GM18520 (cell line): ENCODE results near the gene PLEKHG3.

Source experiments
- ATAC-seq: cut with Tn5 transposase; IDR thresholded peaks from one replicate; pipeline ENCODE4 v1.9.1; 2021; ENCODE audit not compliant: unreplicated experiment

Gene PLEKHG3

DNA sequence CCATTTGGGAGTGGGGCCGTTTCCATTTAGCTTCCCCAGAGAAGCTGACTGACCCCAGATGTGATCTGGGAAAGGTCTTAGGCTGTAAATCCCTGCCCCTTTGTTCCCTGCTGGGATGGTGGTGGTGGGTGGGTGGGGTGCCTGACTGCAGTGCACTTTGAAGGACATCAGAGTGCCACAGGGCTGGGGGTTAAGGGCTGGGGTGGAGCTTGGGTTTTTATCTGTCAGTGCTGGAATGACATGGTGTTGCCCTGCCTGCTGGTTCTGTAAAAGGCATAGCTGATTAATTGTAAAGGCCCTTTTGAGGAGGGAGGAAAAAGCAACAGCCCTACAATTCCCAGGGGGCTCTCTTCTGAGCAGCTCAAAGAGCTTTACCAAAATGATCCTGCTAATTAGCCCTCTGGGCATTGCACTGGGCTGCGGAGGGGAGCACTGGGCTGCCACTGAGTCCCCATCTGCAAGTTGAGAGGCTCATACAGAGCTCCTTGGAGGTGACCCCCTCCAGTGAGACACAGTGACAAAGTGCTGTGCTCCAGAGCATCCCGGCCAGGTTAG, 21.1 kb downstream of the PLEKHG3 start:
- ATAC-seq, result no peak

DNA sequence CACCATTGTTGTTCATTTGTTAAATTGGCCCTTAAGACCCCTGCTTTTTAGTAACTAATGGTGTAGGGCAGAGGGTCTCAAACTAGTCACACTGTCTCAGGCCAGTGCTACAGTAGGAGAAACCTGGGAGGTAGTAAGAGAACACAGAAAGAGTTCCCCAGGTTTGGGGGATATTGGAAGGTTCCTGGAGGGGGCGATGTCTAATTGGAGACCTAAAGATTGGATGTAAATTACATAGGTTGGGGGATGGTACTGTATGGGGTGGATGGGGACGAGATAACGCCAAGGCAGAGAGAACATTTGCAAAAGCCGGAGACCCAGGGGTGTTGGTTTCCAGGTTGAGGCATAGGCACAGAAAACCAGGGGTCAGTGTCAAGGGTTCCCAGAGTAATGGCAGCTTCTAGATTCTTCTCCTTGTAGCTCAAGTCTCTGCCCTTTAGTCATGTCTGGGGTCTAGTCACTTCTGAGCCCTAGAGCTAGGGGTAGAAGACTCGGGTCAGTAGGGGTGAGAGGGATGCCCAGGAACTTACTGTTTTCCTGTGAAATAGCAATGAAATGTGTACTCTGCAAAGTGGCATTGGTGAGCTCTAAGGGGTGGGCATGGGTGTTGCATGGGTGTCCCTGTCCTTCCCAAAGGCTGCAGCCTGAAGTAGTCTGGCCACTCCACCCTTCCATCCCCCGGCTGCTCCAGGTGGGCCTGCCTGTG, 21.8 kb downstream of the PLEKHG3 start:
- no peak for ATAC-seq

GRCh38 chr14:64726585-64726890, 22.3 kb downstream of the PLEKHG3 start:
- no peak for ATAC-seq

DNA sequence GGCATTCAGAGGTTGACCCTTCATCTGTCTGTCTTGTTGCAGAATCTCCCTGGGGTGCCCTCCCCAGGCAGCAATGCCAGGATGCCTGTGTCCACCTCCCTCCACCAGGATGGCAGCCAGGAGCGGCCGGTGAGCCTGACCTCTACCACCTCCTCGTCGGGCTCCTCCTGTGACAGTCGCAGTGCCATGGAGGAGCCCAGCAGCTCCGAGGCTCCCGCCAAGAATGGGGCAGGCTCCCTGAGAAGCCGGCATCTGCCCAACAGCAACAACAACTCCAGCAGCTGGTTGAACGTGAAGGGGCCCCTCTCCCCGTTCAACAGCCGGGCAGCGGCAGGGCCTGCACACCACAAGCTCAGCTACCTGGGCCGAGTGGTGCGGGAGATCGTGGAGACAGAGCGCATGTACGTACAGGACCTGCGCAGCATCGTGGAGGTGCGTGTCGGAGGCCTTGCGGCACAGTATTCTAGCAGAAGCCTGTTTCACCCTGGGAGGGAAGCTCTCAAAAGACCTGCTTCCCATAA, 23.4 kb downstream of the PLEKHG3 start:
- no peak for ATAC-seq

GRCh38 chr14:64728106-64728505, 23.9 kb downstream of the PLEKHG3 start:
- ATAC-seq, result no peak

GRCh38 chr14:64728856-64729255, 24.6 kb downstream of the PLEKHG3 start:
- no peak for ATAC-seq

- no peak for ATAC-seq
Observed at GRCh38 chr14:64729386-64730060, 25.3 kb downstream of the PLEKHG3 start.

- ATAC-seq, result no peak
Observed at GRCh38 chr14:64730061-64730440, 25.8 kb downstream of the PLEKHG3 start.

DNA sequence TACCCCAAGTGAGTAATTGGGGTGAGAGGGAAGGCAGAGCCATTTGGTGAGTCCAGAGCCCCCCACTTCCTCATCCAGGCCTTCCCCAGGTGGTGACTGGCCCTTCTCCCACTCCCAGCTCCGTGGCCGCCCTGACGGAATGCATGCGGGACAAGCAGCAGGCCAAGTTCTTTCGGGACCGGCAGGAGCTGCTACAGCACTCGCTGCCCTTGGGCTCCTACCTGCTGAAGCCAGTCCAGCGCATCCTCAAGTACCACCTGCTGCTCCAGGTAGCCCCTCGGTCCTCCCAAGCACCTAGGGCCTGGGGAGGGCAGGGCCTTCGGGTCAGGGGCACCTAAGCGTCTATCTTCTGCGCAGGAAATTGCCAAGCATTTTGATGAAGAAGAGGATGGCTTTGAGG, 26.5 kb downstream of the PLEKHG3 start:
- ATAC-seq, result no peak

GRCh38 chr14:64731141-64731581, 26.9 kb downstream of the PLEKHG3 start:
- ATAC-seq, result no peak

GRCh38 chr14:64732066-64732465, 27.8 kb downstream of the PLEKHG3 start:
- ATAC-seq, result no peak

DNA sequence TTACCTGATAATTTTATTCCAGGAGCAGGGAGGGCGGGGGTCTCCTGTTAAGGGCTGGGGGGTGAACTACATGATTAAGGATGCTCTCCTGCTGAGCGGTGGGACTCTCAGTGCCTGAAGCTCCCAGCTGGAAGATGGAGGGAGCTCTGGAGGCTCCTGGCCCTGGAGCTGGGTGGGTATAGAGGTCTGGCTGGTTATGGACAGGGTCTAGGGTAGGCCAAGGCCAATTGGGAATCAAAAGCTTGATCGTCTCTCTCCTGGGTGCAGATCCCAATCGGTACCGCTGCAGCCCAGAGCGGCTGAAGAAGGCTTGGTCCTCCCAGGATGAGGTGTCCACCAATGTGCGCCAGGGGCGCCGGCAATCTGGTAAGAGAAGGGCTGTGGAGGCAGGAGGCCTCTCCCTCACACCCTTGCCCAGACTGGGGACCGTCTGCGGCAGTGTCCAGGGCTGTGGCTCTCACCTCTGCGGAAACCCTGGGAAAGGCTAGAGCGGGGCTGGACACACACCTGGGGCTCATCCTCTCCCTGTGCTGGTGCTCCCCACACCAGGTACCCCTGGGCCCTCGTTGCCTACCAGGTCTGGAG, 28.4 kb downstream of the PLEKHG3 start:
- ATAC-seq, result no peak

DNA sequence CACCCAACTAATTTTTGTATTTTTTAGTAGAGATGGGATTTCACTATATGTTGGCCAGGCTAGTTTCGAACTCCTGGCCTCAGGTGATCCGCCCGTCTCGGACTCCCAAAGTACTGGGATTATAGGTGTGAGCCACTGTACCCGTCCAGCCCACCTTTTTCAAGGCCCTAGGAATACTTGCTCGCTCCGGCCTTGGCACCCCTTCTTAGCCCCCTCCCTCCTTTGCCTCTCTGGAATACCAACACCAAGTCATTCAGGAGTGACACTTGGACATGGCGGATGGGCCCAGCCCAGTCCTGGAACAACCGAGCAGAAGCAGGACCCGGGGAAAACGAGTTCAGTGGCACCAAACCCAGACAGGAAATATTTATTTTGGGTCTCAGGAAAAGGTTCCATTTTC, 29.1 kb downstream of the PLEKHG3 start:
- ATAC-seq, result no peak

DNA sequence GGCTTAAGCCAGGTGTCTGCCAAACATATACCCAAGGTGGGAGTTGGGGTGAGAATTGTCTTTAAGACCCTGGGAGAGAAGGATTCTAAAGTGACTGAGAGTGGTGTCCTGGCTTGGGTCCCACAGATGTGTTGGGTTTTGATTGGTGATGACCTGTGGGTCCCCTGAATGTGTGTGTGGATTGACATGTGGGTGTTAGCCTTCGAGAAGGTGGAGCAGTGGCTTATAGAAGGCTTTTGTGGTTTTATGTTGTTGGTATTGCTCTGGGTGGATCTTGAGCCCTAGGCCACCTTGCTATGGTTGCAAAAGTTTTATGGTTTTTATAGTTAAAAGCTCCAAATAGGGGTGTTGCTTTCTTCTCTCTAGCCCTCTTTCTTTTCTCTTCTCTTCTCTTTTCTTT, 29.7 kb downstream of the PLEKHG3 start:
- ATAC-seq, result no peak

GRCh38 chr14:64734990-64735389, 30.8 kb downstream of the PLEKHG3 start:
- ATAC-seq, result no peak

GRCh38 chr14:64736271-64737169, 32.3 kb downstream of the PLEKHG3 start:
- ATAC-seq, result no peak

GRCh38 chr14:64737391-64738280, 33.4 kb downstream of the PLEKHG3 start:
- no peak for ATAC-seq

DNA sequence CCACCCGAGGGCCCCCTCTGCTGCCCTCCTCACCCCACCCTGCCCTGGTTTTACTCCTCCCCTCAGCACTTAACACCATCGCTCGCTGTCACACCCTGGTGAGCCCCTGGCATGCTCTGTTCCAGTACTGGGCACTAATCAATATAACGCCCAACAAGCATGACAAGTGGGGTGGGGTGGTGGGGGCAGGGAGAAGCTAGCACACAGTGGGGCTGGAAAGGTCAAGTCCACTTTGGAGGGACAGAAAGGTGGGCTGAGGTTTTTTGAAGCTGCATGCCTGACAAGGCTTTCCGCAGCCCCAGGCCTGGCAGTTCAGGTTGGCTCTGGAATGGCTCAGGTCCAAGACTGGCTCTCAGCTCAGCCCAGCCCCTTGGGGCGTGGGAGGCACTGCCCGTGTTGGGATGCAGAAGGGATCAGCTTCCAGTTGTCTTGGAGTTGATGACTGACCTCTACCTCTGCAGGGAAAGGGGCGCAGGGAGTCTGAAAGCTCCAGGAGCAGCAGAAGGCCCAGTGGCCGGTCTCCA, 34.1 kb downstream of the PLEKHG3 start:
- ATAC-seq, result no peak

GRCh38 chr14:64741200-64741599, 37.0 kb downstream of the PLEKHG3 start:
- ATAC-seq, result no peak

DNA sequence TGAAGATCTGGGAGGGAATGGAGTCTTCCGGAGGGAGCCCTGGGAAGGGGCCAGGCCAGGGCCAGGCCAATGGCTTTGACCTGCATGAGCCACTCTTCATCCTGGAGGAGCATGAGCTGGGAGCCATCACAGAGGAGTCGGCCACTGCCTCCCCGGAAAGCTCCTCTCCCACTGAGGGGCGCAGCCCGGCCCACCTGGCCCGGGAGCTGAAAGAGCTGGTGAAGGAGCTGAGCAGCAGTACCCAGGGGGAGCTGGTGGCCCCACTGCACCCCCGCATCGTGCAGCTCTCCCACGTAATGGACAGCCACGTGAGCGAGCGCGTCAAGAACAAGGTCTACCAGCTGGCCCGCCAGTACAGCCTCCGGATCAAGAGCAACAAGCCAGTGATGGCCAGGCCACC, 37.7 kb downstream of the PLEKHG3 start:
- ATAC-seq, result no peak
